ENCODE results near the gene CXCR3.
"Not testable (repeated sequence)": the region's sequence is repeated elsewhere in the genome, so short reads cannot be mapped to it uniquely, and the experiment has no call there.

Gene CXCR3

GRCh38 chrX:71657267-71657666 is 39.0 kb upstream of the CXCR3 start:
- no peak overlapping the region for H3K4me3 ChIP-seq (ENCODE audit: low read depth, low read length)

GRCh38 chrX:71653344-71653743 is 35.0 kb upstream of the CXCR3 start:
- no peak overlapping the region for H3K27ac ChIP-seq
- H3K9me3 ChIP-seq (ENCODE audit: severe bottlenecking) = no peaks in the 10 kb centered on the region
- TF ChIP-seq CTCF (IDR thresholded peaks at IDR 0.05; ENCODE audit: low read depth, low read length) = no peak

More at GRCh38 chrX:71657267-71657666, 39.0 kb upstream of the CXCR3 start:
- DNase-seq = no peak
- no peaks in the 10 kb centered on the region for H3K36me3 ChIP-seq
- no peaks in the 10 kb centered on the region for H3K9me3 ChIP-seq (ENCODE audit: severe bottlenecking)
- H3K27me3 ChIP-seq (ENCODE audit: insufficient read depth, low read depth, severe bottlenecking) = peaks cover 11% of the 10 kb centered on the region
- H3K27ac ChIP-seq = no peak overlapping the region
- TF ChIP-seq CTCF (IDR thresholded peaks at IDR 0.05; ENCODE audit: low read depth, low read length) = no peak

GRCh38 chrX:71652405-71652804 is 34.1 kb upstream of the CXCR3 start:
- TF ChIP-seq CTCF (IDR thresholded peaks at IDR 0.05; ENCODE audit: low read depth, low read length) = peak; percentile 66
- Histone ChIP-seq H3K4me3 (ENCODE audit: low read depth, low read length) (no peak overlapping the region), H3K27ac (no peak overlapping the region), H3K36me3 (no peaks in the 10 kb centered on the region), H3K27me3 (ENCODE audit: insufficient read depth, low read depth, severe bottlenecking) (no peaks in the 10 kb centered on the region), H3K9me3 (ENCODE audit: severe bottlenecking) (no peaks in the 10 kb centered on the region)
- DNase-seq = peak; percentile 50

More at GRCh38 chrX:71653344-71653743, 35.0 kb upstream of the CXCR3 start:
- Histone ChIP-seq H3K36me3 (no peaks in the 10 kb centered on the region), H3K27me3 (ENCODE audit: insufficient read depth, low read depth, severe bottlenecking) (no peaks in the 10 kb centered on the region), H3K4me3 (ENCODE audit: low read depth, low read length) (no peak overlapping the region)
- no peak for DNase-seq

- DNase-seq = peak; percentile 29
- Histone ChIP-seq H3K27ac (no peak overlapping the region), H3K36me3 (no peaks in the 10 kb centered on the region), H3K9me3 (ENCODE audit: severe bottlenecking) (peaks cover under 1% of the 10 kb centered on the region), H3K4me3 (ENCODE audit: low read depth, low read length) (no peak overlapping the region), H3K27me3 (ENCODE audit: insufficient read depth, low read depth, severe bottlenecking) (no peaks in the 10 kb centered on the region)
- peak; percentile 62 for TF ChIP-seq CTCF (IDR thresholded peaks at IDR 0.05; ENCODE audit: low read depth, low read length)
These were observed 32.1 kb upstream of the CXCR3 start for GRCh38 chrX:71650333-71650969.

- H3K4me3 ChIP-seq (ENCODE audit: low read depth, low read length); DNase-seq; H3K27me3 ChIP-seq (ENCODE audit: insufficient read depth, low read depth, severe bottlenecking); H3K36me3 ChIP-seq; H3K27ac ChIP-seq; H3K9me3 ChIP-seq (ENCODE audit: severe bottlenecking): not testable (repeated sequence)
These were observed 26.1 kb upstream of the CXCR3 start for GRCh38 chrX:71644406-71644805.

- Histone ChIP-seq H3K9me3 (ENCODE audit: severe bottlenecking) (no peaks in the 10 kb centered on the region), H3K36me3 (no peaks in the 10 kb centered on the region), H3K27ac (no peak overlapping the region), H3K27me3 (ENCODE audit: insufficient read depth, low read depth, severe bottlenecking) (no peaks in the 10 kb centered on the region), H3K4me3 (ENCODE audit: low read depth, low read length) (no peak overlapping the region)
- no peak for TF ChIP-seq CTCF (IDR thresholded peaks at IDR 0.05; ENCODE audit: low read depth, low read length)
- no peak for DNase-seq
These were observed 21.7 kb upstream of the CXCR3 start for GRCh38 chrX:71640002-71640401.

Measured in WERI-Rb-1 (cell line).